T-cell (primary cell): ENCODE measurements around the gene MCM10. TPM values are rescaled to one million over a fixed set of nuclear protein-coding genes. Genes with fewer than 3 reads are reported as not detected.
"Not testable (repeated sequence)": the region's sequence is repeated elsewhere in the genome, so short reads cannot be mapped to it uniquely, and the experiment has no call there.

ENCODE experiments used
- ATAC-seq, 4 experiments: fragments of 200-7000 bp in 3 of 4; fragments of 150-1000 bp in 1 of 4; cut with Tn5 transposase; replicated peaks in 1 of 4; 1 replicate in 3 of 4; 2 replicates in 1 of 4; pipeline ENCODE4 v1.10.0; 2021; ENCODE audit warnings: moderate library complexity in 3 of 4, mild to moderate bottlenecking in 2 of 4, moderate number of reproducible peaks in 1 of 4
- CTCF ChIA-PET, 2 donors: fragments of 300-600 bp; sonication (Branson Sonifier 250); formaldehyde crosslinking; loops; one replicate each; lab custom pipeline; 2022; ENCODE audit warnings: antibody characterized with exemption in 2 of 2; lab: Charles Lee
- POLR2A ChIA-PET, 2 donors: fragments of 300-600 bp; sonication (Branson Sonifier 250); formaldehyde crosslinking; loops; one replicate each; lab custom pipeline; 2022; ENCODE audit warnings: antibody characterized with exemption in 2 of 2; lab: Charles Lee
- DNase-seq, 35 experiments: peaks; one replicate each; pipeline versions ENCODE4 v3.0.0 to v3.0.0-alpha.2; 2013 to 2023
- H3K27ac ChIP-seq: one replicate; pipeline ENCODE4 v1.5.1; 2013; ENCODE audit warnings: low read length
- H3K27me3 ChIP-seq, 2 experiments: replicated peaks in 1 of 2; 1 replicate in 1 of 2; 2 replicates in 1 of 2; pipeline versions ENCODE4 v1.6.1 to v1.7.0; 2013; ENCODE audit warnings: low read length in 1 of 2, mixed read lengths in 1 of 2; ENCODE audit not compliant: control insufficient read depth in 2 of 2, insufficient read depth in 2 of 2; ENCODE audit errors: extremely low read depth in 1 of 2
- H3K36me3 ChIP-seq, 2 donors: 1 replicate in 1 of 2; 2 replicates in 1 of 2; pipeline versions ENCODE4 v1.6.1 to v1.7.0; 2013; ENCODE audit warnings: low read length in 1 of 2; ENCODE audit not compliant: control insufficient read depth in 2 of 2, insufficient read depth in 1 of 2; ENCODE audit errors: extremely low read depth in 1 of 2
- H3K4me1 ChIP-seq, 2 experiments: 1 replicate in 1 of 2; 2 replicates in 1 of 2; pipeline versions ENCODE4 v1.6.1 to v1.7.0; 2013; ENCODE audit warnings: low read length in 2 of 2, mixed read lengths in 1 of 2; ENCODE audit not compliant: insufficient read depth in 2 of 2, control insufficient read depth in 1 of 2; ENCODE audit errors: extremely low read depth in 1 of 2
- H3K4me3 ChIP-seq, 2 donors: 1 replicate in 1 of 2; 2 replicates in 1 of 2; pipeline versions ENCODE4 v1.5.1 to v1.7.0; 2013; ENCODE audit warnings: mild to moderate bottlenecking in 2 of 2, low read length in 1 of 2, moderate library complexity in 1 of 2; ENCODE audit not compliant: control insufficient read depth in 1 of 2; ENCODE audit errors: extremely low read depth in 1 of 2
- H3K9me3 ChIP-seq: 2 replicates; pipeline ENCODE4 v1.7.0; 2013
- H3K27ac Mint-ChIP-seq, 2 donors: one replicate each; pipeline ENCODE4 v1.8.0; 2020 to 2021; ENCODE audit warnings: mild to moderate bottlenecking in 2 of 2, mixed read lengths in 2 of 2
- H3K27me3 Mint-ChIP-seq, 2 donors: one replicate each; pipeline ENCODE4 v1.8.0; 2021 to 2022; ENCODE audit warnings: mixed read lengths in 2 of 2
- H3K36me3 Mint-ChIP-seq: one replicate; pipeline ENCODE4 v1.8.0; 2021; ENCODE audit warnings: mixed read lengths
- H3K4me1 Mint-ChIP-seq, 3 donors: one replicate each; pipeline ENCODE4 v1.8.0; 2020 to 2022; ENCODE audit warnings: mixed read lengths in 3 of 3, mild to moderate bottlenecking in 1 of 3
- H3K4me3 Mint-ChIP-seq, 3 donors: one replicate each; pipeline ENCODE4 v1.8.0; 2020 to 2022; ENCODE audit warnings: mild to moderate bottlenecking in 3 of 3, mixed read lengths in 3 of 3, moderate library complexity in 3 of 3
- H3K9me3 Mint-ChIP-seq, 3 donors: one replicate each; pipeline ENCODE4 v1.8.0; 2020 to 2022; ENCODE audit warnings: mixed read lengths in 3 of 3
- WGBS: methylation state at CpG from one replicate; pipeline ENCODE4 v1.1.5; 2013; ENCODE audit warnings: missing lambda C conversion rate; ENCODE audit not compliant: insufficient coverage; 5-methylcytosine and 5-hydroxymethylcytosine counted together
- total RNA-seq, 35 experiments: library from RNA in 6 of 35; stranded (reverse) in 6 of 35; fragments of 120-200 nt in 1 of 35; gene quantifications; one replicate each; pipeline versions ENCODE4 v1.2.1 to v1.2.4 and lab custom pipeline; 2013 to 2026

MCM10 gene
- total RNA-seq, 5 donors from 2014 or later (not counting 1 experiment from before 2014, with no cell fraction given), result 0.65 to 1.4 (median 0.82) TPM

DNA sequence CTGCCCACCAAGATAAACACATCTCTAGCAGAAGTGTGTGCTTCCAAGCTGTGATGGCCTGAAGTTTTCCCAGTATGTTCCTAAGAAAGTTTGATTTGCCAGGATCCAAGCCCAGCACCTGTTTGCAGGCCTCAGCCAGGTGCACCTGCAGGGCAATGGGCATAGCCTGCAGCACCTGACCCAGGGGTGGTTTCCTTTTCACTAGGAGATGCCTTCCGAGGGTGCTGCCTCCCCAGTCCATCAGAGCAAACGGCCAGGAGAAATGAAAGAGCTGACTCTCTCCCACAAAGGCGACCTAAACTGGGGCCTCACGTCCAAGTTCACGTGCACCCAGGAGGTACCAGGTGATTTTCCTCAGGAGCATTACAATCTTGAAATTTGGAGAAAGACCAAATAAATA, 65.7 kb downstream of the MCM10 start:
- Mint-ChIP-seq H3K27ac (no peak overlapping the region), H3K27me3 (no peaks in the 10 kb centered on the region), H3K4me3 (no peak overlapping the region), H3K4me1 (no peaks in the 10 kb centered on the region), H3K36me3 (no peaks in the 10 kb centered on the region), H3K9me3 (no peaks in the 10 kb centered on the region)
- Histone ChIP-seq H3K9me3 (no peaks in the 10 kb centered on the region), H3K4me1 (no peaks in the 10 kb centered on the region), H3K27ac (no peak overlapping the region), H3K36me3 (no peaks in the 10 kb centered on the region), H3K4me3 (no peak overlapping the region), H3K27me3 (peaks cover 0 to 4% of the 10 kb centered on the region in 2 experiments)
- POLR2A ChIA-PET, result no interaction called here
- CTCF ChIA-PET, result interaction anchor here in 1 of 2 donors (0.7 kb wide), 1 partner anchor 672 kb away, joined by 5 read pairs; no protein-coding TSS in a partner anchor
- ATAC-seq, result no peak
- no peak for DNase-seq
- 92% methylated on average over 2 of the region's 5 CpGs for WGBS

DNA sequence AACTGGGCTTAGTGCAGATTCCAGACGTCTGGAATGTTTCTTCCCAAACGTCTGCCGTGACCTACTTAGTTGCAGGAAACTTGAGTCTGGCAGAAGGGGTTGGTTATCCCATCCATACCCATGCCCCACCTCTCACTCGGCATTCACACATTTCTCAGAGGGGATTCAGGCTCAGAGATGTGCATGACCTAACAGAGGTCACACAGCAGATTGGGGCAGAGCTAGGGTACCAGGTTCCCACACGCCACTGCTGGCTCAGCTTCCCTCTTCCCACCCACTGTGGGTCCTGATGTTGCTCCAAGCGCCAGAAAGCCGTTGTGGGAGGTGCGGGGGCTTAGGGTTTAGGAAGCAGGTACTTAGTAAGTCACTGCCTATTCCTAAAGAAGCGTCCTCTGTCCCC, 69.8 kb downstream of the MCM10 start:
- no peak overlapping the region for H3K4me3 Mint-ChIP-seq
- no peaks in the 10 kb centered on the region for H3K4me1 ChIP-seq
- no peaks in the 10 kb centered on the region for H3K36me3 ChIP-seq
- peaks cover 0 to 4% of the 10 kb centered on the region in 2 experiments for H3K27me3 ChIP-seq
- no peaks in the 10 kb centered on the region for H3K27me3 Mint-ChIP-seq
- no CpG with 5 or more reads among the region's 9 CpGs for WGBS
- ChIA-PET POLR2A (no interaction called here), CTCF (no interaction called here)
- no peaks in the 10 kb centered on the region for H3K9me3 Mint-ChIP-seq
- no peak overlapping the region for H3K27ac ChIP-seq
- H3K9me3 ChIP-seq, result no peaks in the 10 kb centered on the region
- H3K4me1 Mint-ChIP-seq, result no peaks in the 10 kb centered on the region
- no peaks in the 10 kb centered on the region for H3K36me3 Mint-ChIP-seq
- DNase-seq (no peak), ATAC-seq (no peak)
- no peak overlapping the region for H3K4me3 ChIP-seq
- H3K27ac Mint-ChIP-seq, result no peak overlapping the region

DNA sequence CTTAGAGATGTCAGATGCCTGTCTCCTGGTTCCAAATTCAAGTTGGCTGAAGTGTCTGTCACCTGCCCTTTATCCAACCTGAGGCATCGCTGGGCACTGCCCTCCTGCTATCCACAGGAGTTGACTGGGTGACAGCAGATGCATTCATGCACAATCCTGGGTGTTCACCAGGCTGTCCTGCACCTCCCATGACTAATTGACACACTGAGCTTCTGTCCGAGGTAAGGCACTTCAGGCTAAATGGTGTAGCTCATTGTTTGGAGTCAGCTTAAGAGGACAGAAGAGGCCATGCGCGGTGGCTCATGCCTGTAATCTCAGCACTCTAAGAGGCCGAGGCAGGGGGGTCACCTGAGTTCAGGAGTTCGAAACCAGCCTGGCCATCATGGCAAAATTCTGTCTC, 70.5 kb downstream of the MCM10 start:
- Mint-ChIP-seq H3K27me3 (no peaks in the 10 kb centered on the region), H3K4me1 (no peaks in the 10 kb centered on the region), H3K4me3 (no peak overlapping the region), H3K9me3 (no peaks in the 10 kb centered on the region), H3K27ac (no peak overlapping the region), H3K36me3 (no peaks in the 10 kb centered on the region)
- POLR2A ChIA-PET, result no interaction called here
- WGBS, result 80% methylated on average over 1 of the region's 6 CpGs
- Histone ChIP-seq H3K4me3 (no peak overlapping the region), H3K27me3 (peaks cover 0 to 4% of the 10 kb centered on the region in 2 experiments), H3K36me3 (no peaks in the 10 kb centered on the region), H3K9me3 (no peaks in the 10 kb centered on the region), H3K27ac (no peak overlapping the region), H3K4me1 (no peaks in the 10 kb centered on the region)
- DNase-seq (no peak), ATAC-seq (no peak)
- CTCF ChIA-PET, result no interaction called here

DNA sequence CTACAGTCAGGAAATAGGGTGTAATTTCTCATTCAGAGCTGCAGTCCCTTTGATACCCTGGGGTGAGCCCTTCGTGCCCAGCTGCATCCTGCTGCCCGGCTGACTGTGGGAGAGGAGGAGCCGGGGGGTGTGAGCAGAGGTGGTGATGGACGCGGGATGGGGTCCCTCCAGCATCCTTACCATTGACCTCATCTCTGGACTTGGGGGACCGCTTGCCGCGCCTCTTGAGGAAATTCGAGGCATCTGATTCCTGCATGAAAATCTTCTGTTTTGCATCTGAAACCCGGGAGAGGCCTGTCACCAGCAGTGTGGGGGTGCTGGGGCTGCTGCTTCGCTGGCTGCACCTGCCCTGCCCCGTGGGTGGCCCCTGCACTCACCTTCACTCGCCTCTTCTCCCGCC, 72.0 kb downstream of the MCM10 start:
- Histone ChIP-seq H3K27ac (no peak overlapping the region), H3K27me3 (peaks cover 0 to 4% of the 10 kb centered on the region in 2 experiments), H3K4me1 (no peaks in the 10 kb centered on the region), H3K36me3 (no peaks in the 10 kb centered on the region), H3K4me3 (no peak overlapping the region), H3K9me3 (no peaks in the 10 kb centered on the region)
- Mint-ChIP-seq H3K27me3 (no peaks in the 10 kb centered on the region), H3K36me3 (no peaks in the 10 kb centered on the region), H3K4me3 (no peak overlapping the region), H3K9me3 (no peaks in the 10 kb centered on the region), H3K4me1 (no peaks in the 10 kb centered on the region), H3K27ac (no peak overlapping the region)
- ATAC-seq, result no peak
- CTCF ChIA-PET, result no interaction called here
- POLR2A ChIA-PET, result no interaction called here
- 76% methylated on average over 9 of the region's 14 CpGs for WGBS
- DNase-seq, result no peak

DNA sequence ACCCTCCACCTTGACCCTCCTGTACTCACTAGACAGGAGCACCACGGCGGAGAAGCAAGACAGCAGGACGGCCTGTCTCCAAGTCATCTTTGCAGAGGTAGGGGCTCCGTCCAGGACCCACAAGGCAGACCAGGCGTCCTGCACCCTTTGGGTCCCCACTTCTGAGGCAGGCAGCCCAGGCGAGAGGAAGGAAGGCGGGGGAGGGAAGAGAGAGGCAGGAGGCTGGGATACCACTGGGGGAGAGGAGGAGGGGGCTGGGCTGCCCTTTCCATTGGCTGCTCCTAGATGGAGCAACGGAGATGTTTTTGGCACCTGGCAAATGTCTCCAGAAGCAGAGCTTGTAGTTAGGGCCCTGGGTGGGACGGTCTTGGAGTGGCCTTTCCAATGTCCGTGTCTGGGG, 72.8 kb downstream of the MCM10 start, which contains the start of gene UCMA:
TSS of gene UCMA (minus strand) at position 203 of the 400 bp plus-strand sequence. CDS start at position 87, 116 bp downstream.
- no peak within 1 kb of the TSS for H3K27ac Mint-ChIP-seq
- no peaks in the 10 kb centered on the region for H3K36me3 Mint-ChIP-seq
- Histone ChIP-seq H3K4me1 (no peaks in the 10 kb centered on the region), H3K4me3 (no peak within 1 kb of the TSS), H3K36me3 (no peaks in the 10 kb centered on the region), H3K27me3 (peaks cover 0 to 4% of the 10 kb centered on the region in 2 experiments), H3K27ac (no peak within 1 kb of the TSS), H3K9me3 (no peaks in the 10 kb centered on the region)
- 77% methylated on average over 9 of the region's 10 CpGs for WGBS
- H3K27me3 Mint-ChIP-seq, result no peaks in the 10 kb centered on the region
- CTCF ChIA-PET, result no interaction called here
- POLR2A ChIA-PET, result no interaction called here
- no peaks in the 10 kb centered on the region for H3K9me3 Mint-ChIP-seq
- ATAC-seq, result no peak
- DNase-seq, result no peak
- H3K4me3 Mint-ChIP-seq, result no peak within 1 kb of the TSS
- H3K4me1 Mint-ChIP-seq, result no peaks in the 10 kb centered on the region

DNA sequence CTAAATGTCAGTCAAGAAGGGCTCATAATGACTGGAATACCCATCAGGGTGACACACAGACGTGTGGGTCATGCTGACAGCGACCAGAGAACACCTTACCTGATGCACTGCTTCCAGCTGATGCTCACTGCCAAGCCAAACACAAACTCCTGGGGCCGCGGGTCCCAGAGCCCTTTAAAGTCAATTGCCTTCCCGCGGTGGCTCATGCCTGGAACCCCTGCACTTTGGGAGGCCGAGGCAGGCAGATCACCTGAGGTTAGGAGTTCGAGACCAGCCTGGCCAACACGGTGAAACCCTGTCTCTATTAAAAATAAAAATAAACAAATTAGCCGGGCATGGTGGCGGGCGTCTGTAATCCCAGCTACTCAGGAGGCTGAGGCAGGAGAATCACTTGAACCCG, 73.4 kb downstream of the MCM10 start:
- CTCF ChIA-PET, H3K27me3 Mint-ChIP-seq, POLR2A ChIA-PET: not testable (repeated sequence)

DNA sequence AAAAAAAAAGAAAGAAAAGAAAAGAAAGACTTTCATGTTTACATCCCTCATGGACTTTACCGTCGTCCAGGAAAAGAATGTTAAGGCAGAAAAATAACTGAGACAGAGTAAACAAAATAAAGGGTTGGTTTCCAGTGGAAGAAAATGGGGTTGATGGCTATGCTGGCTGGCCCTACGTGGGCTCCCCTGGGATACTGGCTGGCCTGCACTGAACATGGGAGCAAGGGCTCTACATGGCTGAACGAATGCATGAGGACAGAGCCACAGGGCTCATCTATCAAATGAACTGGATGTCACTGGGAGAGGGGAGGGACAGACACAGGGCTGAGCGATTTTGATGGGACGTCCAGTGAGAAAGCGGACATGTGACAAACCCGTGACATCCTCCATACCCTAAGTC, 75.3 kb downstream of the MCM10 start:
- no peaks in the 10 kb centered on the region for H3K27me3 Mint-ChIP-seq
- 78% methylated on average over 5 of the region's 8 CpGs for WGBS
- ChIA-PET CTCF (no interaction called here), POLR2A (no interaction called here)
- no peaks in the 10 kb centered on the region for H3K4me1 Mint-ChIP-seq
- ATAC-seq (no peak), DNase-seq (no peak)
- Histone ChIP-seq H3K4me3 (no peak overlapping the region), H3K27ac (no peak overlapping the region), H3K27me3 (no peaks in the 10 kb centered on the region), H3K9me3 (no peaks in the 10 kb centered on the region), H3K36me3 (no peaks in the 10 kb centered on the region), H3K4me1 (no peaks in the 10 kb centered on the region)
- H3K36me3 Mint-ChIP-seq, result no peaks in the 10 kb centered on the region
- no peak overlapping the region for H3K27ac Mint-ChIP-seq
- no peaks in the 10 kb centered on the region for H3K9me3 Mint-ChIP-seq
- no peak overlapping the region for H3K4me3 Mint-ChIP-seq

More for the DNA sequence above, 73.4 kb downstream of the MCM10 start:
- not testable (repeated sequence) for H3K4me1 Mint-ChIP-seq, H3K27ac Mint-ChIP-seq, H3K27ac ChIP-seq, H3K9me3 ChIP-seq, ATAC-seq, H3K36me3 ChIP-seq, H3K4me3 Mint-ChIP-seq, H3K4me3 ChIP-seq, H3K27me3 ChIP-seq, H3K36me3 Mint-ChIP-seq, H3K9me3 Mint-ChIP-seq, DNase-seq, H3K4me1 ChIP-seq
- WGBS, result 91% methylated on average over 5 of the region's 13 CpGs
